ENCODE data around the gene PRPS2. TPM values are rescaled to one million over a fixed set of nuclear protein-coding genes. Genes with fewer than 3 reads are reported as not detected.

PRPS2 gene
- total and polyA plus RNA-seq, 2 of the 8 experiments (the other 6 are each of a cell fraction or from before 2014, with no cell fraction given), result 11.8 to 31.4 TPM

DNA sequence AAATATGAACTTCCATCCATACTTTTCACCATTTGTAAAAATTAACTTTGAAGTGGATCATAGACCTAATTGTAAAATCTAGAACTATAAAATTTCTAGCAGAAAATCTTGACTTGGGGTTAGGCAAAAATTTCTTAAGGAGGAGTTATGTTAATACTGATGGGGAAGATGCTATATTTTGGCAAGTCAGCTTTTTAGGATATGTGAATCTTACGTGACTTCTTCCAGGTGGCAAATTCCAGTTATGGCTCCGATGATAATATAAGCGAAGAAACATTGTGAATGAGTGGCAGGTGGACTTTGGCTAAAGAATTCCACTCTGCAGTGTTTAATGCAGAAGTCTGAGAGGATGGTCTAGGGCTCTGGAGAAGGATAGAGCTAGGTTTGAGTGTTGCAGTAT lies 1.5 kb downstream of the PRPS2 start:
- POLR2A ChIA-PET (ENCODE audit: partially characterized antibody), result interaction anchor here (0.9 kb wide), 1 partner anchor 10 kb away, joined by 3 read pairs; no protein-coding TSS in a partner anchor
- H3K4me1 ChIP-seq (replicated peaks in 1 of 4; ENCODE audit: control insufficient read depth in 3 of 4, insufficient read depth in 4 of 4, low read length in 3 of 4), result peaks cover 0 to 4% (median 0%) of the 10 kb centered on the region in 4 experiments; a peak in 2 of 7 replicates
- H4K8ac ChIP-seq (ENCODE audit: extremely low read depth, insufficient read depth, low read length), result no peak overlapping the region
- H3K36me3 ChIP-seq (ENCODE audit: control insufficient read depth in 2 of 4, insufficient read depth in 4 of 4, low read length in 3 of 4), result peaks cover 0 to 7% (median 0%) of the 10 kb centered on the region in 4 experiments; a peak in 1 of 8 replicates
- H3K9ac ChIP-seq (replicated peaks in 1 of 4; ENCODE audit: extremely low read depth in 1 of 4, low read depth in 3 of 4, low read length in 3 of 4), result no peak overlapping the region
- TF ChIP-seq, protein P1, sequence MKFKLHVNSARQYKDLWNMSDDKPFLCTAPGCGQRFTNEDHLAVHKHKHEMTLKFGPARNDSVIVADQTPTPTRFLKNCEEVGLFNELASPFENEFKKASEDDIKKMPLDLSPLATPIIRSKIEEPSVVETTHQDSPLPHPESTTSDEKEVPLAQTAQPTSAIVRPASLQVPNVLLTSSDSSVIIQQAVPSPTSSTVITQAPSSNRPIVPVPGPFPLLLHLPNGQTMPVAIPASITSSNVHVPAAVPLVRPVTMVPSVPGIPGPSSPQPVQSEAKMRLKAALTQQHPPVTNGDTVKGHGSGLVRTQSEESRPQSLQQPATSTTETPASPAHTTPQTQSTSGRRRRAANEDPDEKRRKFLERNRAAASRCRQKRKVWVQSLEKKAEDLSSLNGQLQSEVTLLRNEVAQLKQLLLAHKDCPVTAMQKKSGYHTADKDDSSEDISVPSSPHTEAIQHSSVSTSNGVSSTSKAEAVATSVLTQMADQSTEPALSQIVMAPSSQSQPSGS (IDR thresholded peaks at IDR 0.05; ENCODE audit: low read length), result no peak
- TF ChIP-seq SUZ12 (IDR thresholded peaks at IDR 0.05; ENCODE audit: low read length) (no peak), RBBP5 (IDR thresholded peaks at IDR 0.05; ENCODE audit: borderline replicate concordance, low read depth, low read length) (no peak), KDM4A (IDR thresholded peaks at IDR 0.05; ENCODE audit: low read depth, low read length, severe bottlenecking) (no peak), BCL11A (IDR thresholded peaks at IDR 0.05; ENCODE audit: low read depth in 2 of 2, low read length in 2 of 2) (no peak), NRF1 (IDR thresholded peaks at IDR 0.05; ENCODE audit: low read depth, low read length) (no peak)
- H3K4me3 ChIP-seq (ENCODE audit: extremely low read depth in 1 of 4, insufficient read depth in 2 of 4, low read depth in 3 of 4, low read length in 4 of 4), result peak overlapping the region in 1 of 4 experiments; percentile 77; a peak in 2 of 8 replicates
- no peaks in the 10 kb centered on the region for H3K9me3 ChIP-seq (ENCODE audit: insufficient read depth in 2 of 2, low read depth in 1 of 2, low read length in 1 of 2)
- peak overlapping the region in 1 of 2 experiments; percentile 91; a peak in 2 of 4 replicates for H3K4me2 ChIP-seq (ENCODE audit: insufficient read depth in 1 of 2, low read depth in 2 of 2, low read length in 2 of 2)
- no peak overlapping the region for H4K91ac ChIP-seq (replicated peaks; ENCODE audit: insufficient read length, low read length)
- no peak overlapping the region for H3K23ac ChIP-seq (ENCODE audit: insufficient read length)
- no peak overlapping the region for H3K14ac ChIP-seq (ENCODE audit: insufficient read length)
- H3K56ac ChIP-seq (replicated peaks; ENCODE audit: insufficient read length, low read depth, low read length), result no peak overlapping the region
- H2BK120ac ChIP-seq (replicated peaks; ENCODE audit: low read depth, low read length), result no peak overlapping the region
- H4K20me1 ChIP-seq (replicated peaks in 1 of 2; ENCODE audit: control insufficient read depth in 1 of 2, insufficient read depth in 2 of 2, low read length in 2 of 2), result peaks cover 0 to 4% of the 10 kb centered on the region in 2 experiments
- H3K23me2 ChIP-seq (ENCODE audit: low read depth, low read length), result no peaks in the 10 kb centered on the region; the same call in 1 of the 2 replicates
- no peak overlapping the region for H2BK5ac ChIP-seq (ENCODE audit: low read depth, low read length)
- 78% methylated on average over 2 of the region's 3 CpGs; no CpG with 5 or more reads in 1 of the 2 experiments for WGBS, 2 experiments (ENCODE audit: extremely low coverage in 1 of 2, insufficient coverage in 1 of 2, insufficient read length in 1 of 2, insufficient replicate concordance in 2 of 2, low coverage in 1 of 2, low lambda C conversion rate in 2 of 2, missing lambda C conversion rate in 1 of 2)
- no peak overlapping the region for H2BK12ac ChIP-seq (ENCODE audit: low read depth, low read length)
- no peak overlapping the region for H3K18ac ChIP-seq (ENCODE audit: extremely low read depth, low read length)
- no peak overlapping the region for H4K5ac ChIP-seq (ENCODE audit: insufficient read length, low read depth, low read length)
- CTCF ChIA-PET (ENCODE audit: partially characterized antibody), result interaction anchor here (1.1 to 2.8 kb wide), 5 partner anchors 10 to 45 kb away, joined by 4 to 14 read pairs (median 9); no protein-coding TSS in a partner anchor
- H2BK20ac ChIP-seq (ENCODE audit: low read length), result no peak overlapping the region
- H3K79me1 ChIP-seq (ENCODE audit: low read depth, low read length), result no peaks in the 10 kb centered on the region
- no peak overlapping the region for H2AK5ac ChIP-seq (ENCODE audit: low read depth, low read length)
- H2BK15ac ChIP-seq (ENCODE audit: low read length), result no peak overlapping the region
- no peak overlapping the region for H3K27ac ChIP-seq (ENCODE audit: low read depth, low read length)
- FAIRE-seq (peak; percentile 42), DNase-seq (ENCODE audit: low read depth in 1 of 2, low spot score in 2 of 2) (no peak)
- peaks cover 3 to 9% (median 6%) of the 10 kb centered on the region in 4 experiments for H3K27me3 ChIP-seq (replicated peaks in 1 of 4; ENCODE audit: control insufficient read depth in 3 of 4, extremely low read depth in 1 of 4, insufficient read depth in 3 of 4, low read length in 3 of 4)
- H2AFZ ChIP-seq (ENCODE audit: low read length), result no peak overlapping the region
- no peak overlapping the region for H3K4ac ChIP-seq (replicated peaks; ENCODE audit: insufficient read length, low read depth, low read length)
- peaks cover 0 to 33% of the 10 kb centered on the region in 2 experiments; a peak in 2 of 4 replicates for H3K79me2 ChIP-seq (ENCODE audit: control insufficient read depth in 1 of 2, insufficient read depth in 2 of 2, low read length in 2 of 2)
